ENCODE results near the gene KIFC3.

KIFC3 gene

DNA sequence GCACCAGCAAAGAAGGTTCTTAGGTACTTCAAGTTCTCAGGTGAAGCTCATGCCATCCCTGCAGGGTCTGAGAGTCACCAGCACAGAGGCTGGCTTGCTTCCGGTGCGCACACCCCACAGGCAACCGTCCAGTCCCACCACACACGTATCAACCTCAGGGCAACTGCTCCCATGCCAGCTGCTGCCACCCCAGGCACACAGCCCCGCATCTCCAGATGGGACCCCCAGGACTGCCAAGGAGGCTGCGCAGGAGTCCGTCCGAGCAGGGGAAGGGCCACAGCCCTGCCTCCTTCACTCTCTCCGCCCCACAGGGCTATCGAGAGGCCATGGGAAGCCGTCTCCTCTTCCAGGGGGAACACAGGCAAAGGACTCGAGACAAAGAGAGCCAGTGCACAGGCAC lies 13.3 kb downstream of the KIFC3 start:
- TF ChIP-seq, protein P1, sequence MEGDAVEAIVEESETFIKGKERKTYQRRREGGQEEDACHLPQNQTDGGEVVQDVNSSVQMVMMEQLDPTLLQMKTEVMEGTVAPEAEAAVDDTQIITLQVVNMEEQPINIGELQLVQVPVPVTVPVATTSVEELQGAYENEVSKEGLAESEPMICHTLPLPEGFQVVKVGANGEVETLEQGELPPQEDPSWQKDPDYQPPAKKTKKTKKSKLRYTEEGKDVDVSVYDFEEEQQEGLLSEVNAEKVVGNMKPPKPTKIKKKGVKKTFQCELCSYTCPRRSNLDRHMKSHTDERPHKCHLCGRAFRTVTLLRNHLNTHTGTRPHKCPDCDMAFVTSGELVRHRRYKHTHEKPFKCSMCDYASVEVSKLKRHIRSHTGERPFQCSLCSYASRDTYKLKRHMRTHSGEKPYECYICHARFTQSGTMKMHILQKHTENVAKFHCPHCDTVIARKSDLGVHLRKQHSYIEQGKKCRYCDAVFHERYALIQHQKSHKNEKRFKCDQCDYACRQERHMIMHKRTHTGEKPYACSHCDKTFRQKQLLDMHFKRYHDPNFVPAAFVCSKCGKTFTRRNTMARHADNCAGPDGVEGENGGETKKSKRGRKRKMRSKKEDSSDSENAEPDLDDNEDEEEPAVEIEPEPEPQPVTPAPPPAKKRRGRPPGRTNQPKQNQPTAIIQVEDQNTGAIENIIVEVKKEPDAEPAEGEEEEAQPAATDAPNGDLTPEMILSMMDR (IDR thresholded peaks at IDR 0.05; ENCODE audit: insufficient read depth, low read depth, low read length, missing control alignments) = no peak
- DNase-seq (ENCODE audit: low read depth) = no peak
- no peak overlapping the region for H3K4me3 ChIP-seq (ENCODE audit: low read length)

DNA sequence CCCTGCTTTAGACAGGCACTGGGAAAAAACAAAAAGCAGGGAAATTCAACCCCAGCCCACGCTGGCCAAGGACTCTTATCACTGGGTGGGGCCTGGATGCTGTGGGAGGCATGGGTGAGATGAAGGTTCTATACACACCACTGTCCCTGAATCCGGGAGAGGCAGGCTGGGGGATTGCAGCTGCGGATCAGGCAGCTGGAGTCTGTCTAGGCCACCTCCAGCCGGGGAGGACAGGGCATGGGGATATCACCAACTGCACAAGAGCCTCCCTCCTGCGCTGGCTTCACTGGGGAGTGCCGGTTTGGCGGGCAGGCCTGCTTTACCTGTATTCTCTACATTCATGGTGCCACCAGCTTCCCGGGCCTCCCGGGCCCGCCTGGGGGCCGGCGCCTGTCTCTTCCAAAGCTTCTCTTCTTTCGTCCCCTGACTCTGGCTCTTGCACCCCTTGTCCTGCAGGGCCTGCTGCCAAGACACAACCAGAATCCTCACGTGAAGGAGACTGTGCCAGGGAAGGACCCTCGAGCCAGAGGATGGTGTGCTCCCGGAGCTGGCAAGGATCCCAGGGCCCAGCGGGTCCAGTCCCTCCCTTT lies 13.9 kb downstream of the KIFC3 start:
- TF ChIP-seq, protein P1 (IDR thresholded peaks at IDR 0.05; ENCODE audit: insufficient read depth, low read depth, low read length, missing control alignments) = no peak
- no peak for DNase-seq (ENCODE audit: low read depth)
- H3K4me3 ChIP-seq (ENCODE audit: low read length) = no peak overlapping the region

DNA sequence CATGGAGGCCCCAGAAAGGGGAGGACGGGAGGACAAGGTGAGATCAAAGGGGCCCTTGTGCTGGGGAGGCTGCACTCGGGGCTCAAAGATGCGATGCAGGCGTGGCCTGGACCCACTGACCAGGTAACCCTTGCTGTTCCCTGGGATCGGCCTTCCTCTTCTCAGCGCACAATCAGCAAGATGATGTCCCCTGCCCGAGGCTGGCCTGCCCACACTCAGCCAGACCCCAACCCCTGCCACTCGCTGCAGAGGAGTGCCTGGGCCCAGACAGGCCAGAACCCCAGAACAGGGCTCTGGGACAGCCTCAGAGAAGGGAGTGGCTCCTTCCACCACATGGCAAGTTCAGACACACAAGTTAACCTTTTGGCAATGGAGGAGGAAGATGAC lies 14.8 kb downstream of the KIFC3 start:
- no peak for DNase-seq (ENCODE audit: low read depth)
- H3K4me3 ChIP-seq (ENCODE audit: low read length) = no peak overlapping the region
- TF ChIP-seq, protein P1 (IDR thresholded peaks at IDR 0.05; ENCODE audit: insufficient read depth, low read depth, low read length, missing control alignments) = no peak

DNA sequence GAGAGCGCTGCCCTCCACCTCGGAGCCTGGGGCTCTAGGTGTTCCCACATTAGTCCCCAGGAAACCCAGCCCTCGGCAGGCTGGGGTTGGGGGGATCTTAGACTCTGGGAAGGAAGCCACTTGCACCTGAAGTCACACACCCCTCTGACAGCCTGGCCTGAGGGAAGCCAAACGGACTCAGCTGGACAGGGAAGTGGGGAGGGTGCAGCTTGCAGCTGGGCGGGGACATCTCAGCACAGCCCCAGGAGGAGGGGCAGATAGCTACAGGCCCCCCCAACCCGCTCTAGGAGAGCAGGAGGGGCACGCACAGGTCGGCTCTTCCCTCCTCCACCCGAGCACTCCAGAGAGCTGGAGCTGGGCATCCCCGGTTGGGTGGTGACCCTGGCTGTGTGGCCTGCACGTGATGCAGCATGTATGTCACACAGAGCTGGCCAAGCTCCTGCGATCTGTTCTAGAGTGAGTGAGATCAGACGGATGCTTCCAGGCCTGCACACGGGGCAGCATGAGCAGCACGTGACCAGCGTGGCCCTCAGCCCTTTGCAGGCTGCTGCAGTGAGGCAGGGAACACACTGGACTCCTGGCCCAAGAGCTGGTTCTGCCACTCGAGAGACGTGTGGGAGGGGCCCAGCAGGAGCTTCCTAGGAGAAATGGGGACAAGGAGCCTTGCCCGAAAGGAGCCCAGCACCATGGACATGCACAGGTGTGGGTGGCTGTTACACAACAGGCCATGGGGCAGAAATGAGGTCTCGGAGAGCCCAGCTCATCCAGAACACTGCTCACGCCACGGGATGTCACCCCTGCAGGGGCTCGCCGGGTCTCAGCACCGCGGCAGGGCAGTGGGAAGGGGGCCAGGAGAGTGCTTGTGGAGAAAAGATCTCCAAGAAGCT lies 15.4 kb downstream of the KIFC3 start:
- DNase-seq (ENCODE audit: low read depth) = no peak
- TF ChIP-seq, protein P1 (IDR thresholded peaks at IDR 0.05; ENCODE audit: insufficient read depth, low read depth, low read length, missing control alignments) = no peak
- H3K4me3 ChIP-seq (ENCODE audit: low read length) = no peak overlapping the region

DNA sequence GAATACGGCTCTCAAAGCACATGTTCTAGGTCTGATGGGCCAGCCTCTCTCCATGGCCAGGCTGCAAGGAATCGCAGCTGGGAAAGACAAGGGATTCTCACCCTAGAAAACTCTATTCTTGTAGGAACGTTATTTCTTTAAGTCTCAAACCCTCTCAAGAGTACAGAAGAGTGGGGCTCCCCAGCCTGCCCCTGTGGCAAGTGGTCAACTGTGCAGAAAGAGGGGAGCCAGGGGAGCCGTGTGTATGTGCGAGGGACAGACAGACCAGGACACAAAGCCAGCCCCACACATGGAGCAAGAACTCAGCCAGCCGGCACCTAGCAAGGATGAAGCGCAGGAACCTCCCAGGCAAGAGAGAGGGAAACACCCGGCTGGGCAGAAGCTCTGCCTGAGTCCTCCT lies 16.4 kb downstream of the KIFC3 start:
- no peak overlapping the region for H3K4me3 ChIP-seq (ENCODE audit: low read length)
- TF ChIP-seq, protein P1 (IDR thresholded peaks at IDR 0.05; ENCODE audit: insufficient read depth, low read depth, low read length, missing control alignments) = no peak
- no peak for DNase-seq (ENCODE audit: low read depth)

DNA sequence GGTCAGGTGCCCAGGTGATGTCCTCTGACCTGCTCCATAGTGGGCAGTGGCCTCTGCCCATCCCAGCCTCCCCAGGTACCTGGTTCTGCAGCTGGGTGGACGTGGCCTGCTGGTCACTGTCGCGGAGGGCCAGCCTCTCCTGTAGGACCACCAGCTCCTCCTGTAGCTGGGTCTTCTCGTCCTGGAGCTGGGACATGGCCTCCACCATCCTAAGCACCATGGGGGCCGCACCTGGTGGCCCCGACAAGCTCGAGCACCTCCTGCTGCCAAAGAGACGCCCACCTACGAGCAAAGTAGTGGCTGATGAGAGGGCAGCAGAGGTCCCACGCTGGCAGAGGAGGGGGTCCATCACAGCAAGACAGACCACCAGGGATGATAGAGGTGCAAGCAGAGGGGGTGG lies 16.9 kb downstream of the KIFC3 start:
- no peak overlapping the region for H3K4me3 ChIP-seq (ENCODE audit: low read length)
- TF ChIP-seq, protein P1 (IDR thresholded peaks at IDR 0.05; ENCODE audit: insufficient read depth, low read depth, low read length, missing control alignments) = no peak
- no peak for DNase-seq (ENCODE audit: low read depth)

Data from epithelial cell of esophagus (primary cell).